ENCODE results near the gene CDK5RAP2.

GRCh38 chr9:120532891-120533290 is 47.1 kb downstream of the CDK5RAP2 start:
- no peak for TF ChIP-seq CTCF (IDR thresholded peaks at IDR 0.05; ENCODE audit: borderline replicate concordance, extremely low read depth, low read length, poor library complexity, severe bottlenecking)
- TF ChIP-seq EZH2 (IDR thresholded peaks at IDR 0.05; ENCODE audit: borderline replicate concordance, low read depth, low read length, severe bottlenecking) = no peak
